Measurements from ENCODE around the gene EIF5AL1. TPM values are rescaled to one million over a fixed set of nuclear protein-coding genes. Genes with fewer than 3 reads are reported as not detected.

The EIF5AL1 gene
- total and polyA plus RNA-seq, 2 of the 8 experiments (the other 6 are each of a cell fraction or from before 2014, with no cell fraction given): 1.7 to 2.2 TPM

DNA sequence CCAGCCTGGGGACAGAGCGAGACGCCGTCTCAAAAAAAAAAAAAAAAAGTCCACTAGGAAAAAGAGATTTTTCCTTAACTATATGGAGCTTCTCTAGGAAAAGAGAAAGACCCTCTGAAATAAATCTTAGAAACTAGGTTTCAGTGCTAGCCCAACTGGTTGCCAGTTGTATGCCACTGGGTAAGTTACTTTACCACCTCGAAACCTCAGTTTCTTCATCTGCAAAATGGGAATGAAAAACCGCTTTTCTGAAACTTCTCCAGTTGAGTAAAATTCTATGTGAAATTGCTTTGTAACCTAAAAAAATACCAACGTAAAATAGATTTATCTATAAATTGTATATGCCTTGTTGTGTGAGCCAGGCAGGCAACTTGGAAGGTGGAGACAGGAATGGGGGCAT lies 16.5 kb upstream of the EIF5AL1 start:
- no peak overlapping the region for H4K91ac ChIP-seq (replicated peaks; ENCODE audit: insufficient read length, low read length)
- no peak for FAIRE-seq
- H3K14ac ChIP-seq (ENCODE audit: insufficient read length): no peak overlapping the region
- no peaks in the 10 kb centered on the region for H3K23me2 ChIP-seq (ENCODE audit: low read depth, low read length)
- DNase-seq (ENCODE audit: low read depth in 1 of 2, low spot score in 2 of 2): no peak
- no peak overlapping the region for H3K4ac ChIP-seq (replicated peaks; ENCODE audit: insufficient read length, low read depth, low read length)
- H2BK15ac ChIP-seq (ENCODE audit: low read length): no peak overlapping the region
- no peak overlapping the region for H3K18ac ChIP-seq (ENCODE audit: extremely low read depth, low read length)
- peaks cover 0 to 2% (median 0%) of the 10 kb centered on the region in 4 experiments; a peak in 3 of 7 replicates for H3K27me3 ChIP-seq (replicated peaks in 1 of 4; ENCODE audit: control insufficient read depth in 3 of 4, extremely low read depth in 1 of 4, insufficient read depth in 3 of 4, low read length in 3 of 4)
- CTCF ChIA-PET (ENCODE audit: partially characterized antibody): interaction anchor here (1.1 to 9.3 kb wide), 9 partner anchors 7 to 149 kb away, joined by 3 to 79 read pairs (median 9); no protein-coding TSS in a partner anchor
- no peak overlapping the region for H4K5ac ChIP-seq (ENCODE audit: insufficient read length, low read depth, low read length)
- no peak overlapping the region for H2AFZ ChIP-seq (ENCODE audit: low read length)
- no peaks in the 10 kb centered on the region for H3K79me2 ChIP-seq (ENCODE audit: control insufficient read depth in 1 of 2, insufficient read depth in 2 of 2, low read length in 2 of 2)
- no peaks in the 10 kb centered on the region for H3K79me1 ChIP-seq (ENCODE audit: low read depth, low read length)
- no peak overlapping the region for H3K56ac ChIP-seq (replicated peaks; ENCODE audit: insufficient read length, low read depth, low read length)
- 0 out of 4 replicates have a peak, but pooled peaks cover 0 to 5% of the 10 kb centered on the region in 2 experiments for H3K9me3 ChIP-seq (ENCODE audit: insufficient read depth in 2 of 2, low read depth in 1 of 2, low read length in 1 of 2)
- H3K27ac ChIP-seq (ENCODE audit: low read depth, low read length): no peak overlapping the region
- H3K9ac ChIP-seq (replicated peaks in 1 of 4; ENCODE audit: extremely low read depth in 1 of 4, low read depth in 3 of 4, low read length in 3 of 4): no peak overlapping the region
- 96% methylated on average over 3 of the region's 6 CpGs; no CpG with 5 or more reads in 1 of the 2 experiments for WGBS, 2 experiments (ENCODE audit: extremely low coverage in 1 of 2, insufficient coverage in 1 of 2, insufficient read length in 1 of 2, insufficient replicate concordance in 2 of 2, low coverage in 1 of 2, low lambda C conversion rate in 2 of 2, missing lambda C conversion rate in 1 of 2)
- no peak overlapping the region for H2BK12ac ChIP-seq (ENCODE audit: low read depth, low read length)
- H4K20me1 ChIP-seq (replicated peaks in 1 of 2; ENCODE audit: control insufficient read depth in 1 of 2, insufficient read depth in 2 of 2, low read length in 2 of 2): no peaks in the 10 kb centered on the region
- H2BK20ac ChIP-seq (ENCODE audit: low read length): no peak overlapping the region
- TF ChIP-seq BACH1 (IDR thresholded peaks at IDR 0.05; ENCODE audit: low read length) (no peak), USF2 (IDR thresholded peaks at IDR 0.05; ENCODE audit: low read length) (no peak), POLR2A (IDR thresholded peaks at IDR 0.05; ENCODE audit: control extremely low read depth in 1 of 2, low read depth in 2 of 2, low read length in 2 of 2) (no peak), GTF2F1 (IDR thresholded peaks at IDR 0.05; ENCODE audit: borderline replicate concordance, low read depth, low read length) (no peak), SIX5 (IDR thresholded peaks at IDR 0.05; ENCODE audit: low read depth, low read length) (no peak), MAFK (IDR thresholded peaks at IDR 0.05; ENCODE audit: low read depth, low read length) (no peak), POLR2AphosphoS5 (IDR thresholded peaks at IDR 0.05; ENCODE audit: low read depth, low read length) (no peak), SP1 (IDR thresholded peaks at IDR 0.05; ENCODE audit: low read depth, low read length) (no peak), BCL11A (IDR thresholded peaks at IDR 0.05; ENCODE audit: low read depth in 2 of 2, low read length in 2 of 2) (no peak), SIN3A (conservative IDR thresholded peaks at IDR 0.05 in 1 of 2, IDR thresholded peaks at IDR 0.05 in 1 of 2; ENCODE audit: low read depth in 1 of 2, low read length in 2 of 2) (no peak), EP300 (IDR thresholded peaks at IDR 0.05; ENCODE audit: borderline replicate concordance in 1 of 2, low read depth in 2 of 2, low read length in 2 of 2) (no peak), RXRA (IDR thresholded peaks at IDR 0.05; ENCODE audit: insufficient read depth, low read depth, low read length) (no peak)
- H2AK5ac ChIP-seq (ENCODE audit: low read depth, low read length): no peak overlapping the region
- H3K23ac ChIP-seq (ENCODE audit: insufficient read length): no peak overlapping the region
- no peak overlapping the region for H3K4me2 ChIP-seq (ENCODE audit: insufficient read depth in 1 of 2, low read depth in 2 of 2, low read length in 2 of 2)
- H4K8ac ChIP-seq (ENCODE audit: extremely low read depth, insufficient read depth, low read length): no peak overlapping the region
- no peaks in the 10 kb centered on the region for H3K36me3 ChIP-seq (ENCODE audit: control insufficient read depth in 2 of 4, insufficient read depth in 4 of 4, low read length in 3 of 4)
- POLR2A ChIA-PET (ENCODE audit: partially characterized antibody): interaction anchor here (0.6 kb wide), 1 partner anchor 702 kb away, joined by 3 read pairs; no protein-coding TSS in a partner anchor
- H2BK120ac ChIP-seq (replicated peaks; ENCODE audit: low read depth, low read length): no peak overlapping the region
- H3K4me3 ChIP-seq (ENCODE audit: extremely low read depth in 1 of 4, insufficient read depth in 2 of 4, low read depth in 3 of 4, low read length in 4 of 4): no peak overlapping the region
- no peaks in the 10 kb centered on the region for H3K4me1 ChIP-seq (replicated peaks in 1 of 4; ENCODE audit: control insufficient read depth in 3 of 4, insufficient read depth in 4 of 4, low read length in 3 of 4)
- no peak overlapping the region for H2BK5ac ChIP-seq (ENCODE audit: low read depth, low read length)
